OCI-LY1 (cell line): ENCODE data around the gene ZNF521.

Experiments
- CTCF ChIP-seq: fragments of 200-600 bp; sonication (generic), shearing (Covaris generic); IDR thresholded peaks from 2 replicates; pipeline ENCODE4 v1.5.1; 2017; ENCODE audit warnings: mild to moderate bottlenecking, antibody characterized with exemption, low read length, moderate library complexity, mixed read lengths
- EZH2 ChIP-seq: fragments of 200-600 bp; sonication (generic), shearing (Covaris generic); IDR thresholded peaks from 2 replicates; pipeline ENCODE4 v1.8.0; 2017; ENCODE audit warnings: borderline replicate concordance, mixed run types, mild to moderate bottlenecking, antibody characterized with exemption, low read length, moderate library complexity, mixed read lengths

GRCh38 chr18:25349926-25350487, 2.0 kb downstream of the ZNF521 start:
- TF ChIP-seq EZH2, result no peak
- no peak for TF ChIP-seq CTCF
